Measurements from ENCODE around the gene URB1.
"Not testable (repeated sequence)": the region's sequence is repeated elsewhere in the genome, so short reads cannot be mapped to it uniquely, and the experiment has no call there.

URB1 gene
- 41.8 to 106 reads per million in 2 donors for total RNA-seq

GRCh38 chr21:32392880-32393676, at the start of gene URB1:
TSS of gene URB1 (minus strand) at chr21:32393012. CDS start at chr21:32392910, 102 bp downstream.
- DNase-seq = peak; percentile 98

GRCh38 chr21:32437729-32438128, 44.9 kb upstream of the URB1 start:
- DNase-seq = no peak

- not testable (repeated sequence) for DNase-seq
Observed at GRCh38 chr21:32432982-32433660, 40.3 kb upstream of the URB1 start.

- no peak for DNase-seq
Observed at GRCh38 chr21:32427958-32428623, 35.3 kb upstream of the URB1 start.

- no peak for DNase-seq
Observed at GRCh38 chr21:32426592-32427051, 33.8 kb upstream of the URB1 start.

GRCh38 chr21:32426066-32426465, 33.3 kb upstream of the URB1 start:
- no peak for DNase-seq

GRCh38 chr21:32425628-32426027, 32.8 kb upstream of the URB1 start:
- no peak for DNase-seq

- no peak for DNase-seq
Observed at GRCh38 chr21:32424674-32425073, 31.9 kb upstream of the URB1 start.

GRCh38 chr21:32424191-32424535, 31.4 kb upstream of the URB1 start:
- DNase-seq = no peak

- DNase-seq = no peak
Observed at GRCh38 chr21:32423320-32424190, 30.7 kb upstream of the URB1 start.

GRCh38 chr21:32422064-32422463, 29.3 kb upstream of the URB1 start:
- DNase-seq = no peak

- DNase-seq = no peak
Observed at GRCh38 chr21:32418146-32418545, 25.3 kb upstream of the URB1 start.

GRCh38 chr21:32415451-32416398, 22.9 kb upstream of the URB1 start:
- DNase-seq = no peak

- no peak for DNase-seq
Observed at GRCh38 chr21:32414579-32415358, 22.0 kb upstream of the URB1 start.

- no peak for DNase-seq
Observed at GRCh38 chr21:32413697-32414578, 21.1 kb upstream of the URB1 start.

- DNase-seq = no peak
Observed at GRCh38 chr21:32413015-32413504, 20.2 kb upstream of the URB1 start.

GRCh38 chr21:32412162-32413014, 19.6 kb upstream of the URB1 start, which contains the start of gene EVA1C:
TSS of gene EVA1C (plus strand) at chr21:32412706. CDS start at chr21:32412854, 148 bp downstream.
- peak; percentile 70 for DNase-seq

Measured in T-helper 9 cell (primary cell).